Esophagus (tissue), 2 donors: ENCODE results near the gene SUPT3H. TPM values are rescaled to one million over a fixed set of nuclear protein-coding genes. Genes with fewer than 3 reads are reported as not detected.
"Not testable (repeated sequence)": the region's sequence is repeated elsewhere in the genome, so short reads cannot be mapped to it uniquely, and the experiment has no call there.

Experiments
- H3K27ac ChIP-seq, 2 donors: one replicate each; pipeline ENCODE4 v1.5.1; 2013; ENCODE audit warnings: low read depth in 2 of 2, mild to moderate bottlenecking in 2 of 2, inconsistent platforms in 1 of 2, low read length in 1 of 2, moderate library complexity in 1 of 2
- H3K27me3 ChIP-seq, 2 donors: one replicate each; pipeline ENCODE4 v1.6.1; 2013; ENCODE audit warnings: low read length in 2 of 2, control low read depth in 1 of 2, mild to moderate bottlenecking in 1 of 2; ENCODE audit not compliant: insufficient read depth in 2 of 2, control insufficient read depth in 1 of 2
- H3K36me3 ChIP-seq, 2 donors: one replicate each; pipeline ENCODE4 v1.6.1; 2013; ENCODE audit warnings: low read length in 1 of 2; ENCODE audit not compliant: control insufficient read depth in 2 of 2, insufficient read depth in 2 of 2
- H3K4me1 ChIP-seq, 2 donors: one replicate each; pipeline ENCODE4 v1.6.1; 2013; ENCODE audit warnings: low read length in 1 of 2; ENCODE audit not compliant: control insufficient read depth in 2 of 2, insufficient read depth in 2 of 2
- H3K4me3 ChIP-seq, 2 donors: one replicate each; pipeline ENCODE4 v1.5.1; 2013; ENCODE audit warnings: low read length in 2 of 2, mild to moderate bottlenecking in 2 of 2, low read depth in 1 of 2, moderate library complexity in 1 of 2
- H3K9me3 ChIP-seq, 2 donors: one replicate each; pipeline ENCODE4 v1.6.1; 2013; ENCODE audit warnings: mild to moderate bottlenecking in 2 of 2, low read depth in 1 of 2, low read length in 1 of 2, moderate library complexity in 1 of 2; ENCODE audit not compliant: control insufficient read depth in 2 of 2, insufficient read depth in 1 of 2
- WGBS, 2 donors: extraction: QIAGEN DNeasy Blood & Tissue Kit; methylation state at CpG; one replicate each; pipeline ENCODE4 v1.1.7; 2013; 5-methylcytosine and 5-hydroxymethylcytosine counted together
- polyA plus RNA-seq, 2 donors: library from polyadenylated mRNA; stranded (reverse); fragments of 200-250 nt; gene quantifications; one replicate each; pipeline ENCODE4 v1.2.3, GENCODE V29; 2013
- donor health status: healthy with polysubstance abuse.
- donor health status: Bipolar disorder and iron deficiency.

The SUPT3H gene
- polyA plus RNA-seq, 2 donors, result 2.8 to 3.6 TPM

DNA sequence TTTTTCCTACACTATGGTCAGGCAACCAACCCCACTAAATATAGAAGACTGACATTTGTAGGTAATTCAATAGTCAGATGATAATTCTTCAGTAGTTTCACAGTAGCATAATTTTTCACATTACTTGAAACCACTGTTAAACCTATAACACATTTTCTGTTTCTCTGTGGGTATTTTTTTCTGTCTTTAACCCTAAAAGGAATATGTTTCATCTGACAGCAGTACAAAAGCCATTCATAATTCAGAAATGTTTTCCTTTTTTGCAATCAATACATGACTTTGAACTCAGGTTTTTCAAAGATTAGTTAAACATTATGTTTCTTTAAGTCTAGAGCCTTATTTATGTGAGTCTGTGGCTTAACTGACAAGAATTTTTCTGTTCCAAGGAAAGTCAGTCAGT is 178.2 kb downstream of the SUPT3H start:
- H3K9me3 ChIP-seq, result no peaks in the 10 kb centered on the region
- no peaks in the 10 kb centered on the region for H3K27me3 ChIP-seq
- H3K4me1 ChIP-seq, result no peaks in the 10 kb centered on the region
- H3K4me3 ChIP-seq, result no peak overlapping the region
- H3K36me3 ChIP-seq, result no peaks in the 10 kb centered on the region
- no peak overlapping the region for H3K27ac ChIP-seq

DNA sequence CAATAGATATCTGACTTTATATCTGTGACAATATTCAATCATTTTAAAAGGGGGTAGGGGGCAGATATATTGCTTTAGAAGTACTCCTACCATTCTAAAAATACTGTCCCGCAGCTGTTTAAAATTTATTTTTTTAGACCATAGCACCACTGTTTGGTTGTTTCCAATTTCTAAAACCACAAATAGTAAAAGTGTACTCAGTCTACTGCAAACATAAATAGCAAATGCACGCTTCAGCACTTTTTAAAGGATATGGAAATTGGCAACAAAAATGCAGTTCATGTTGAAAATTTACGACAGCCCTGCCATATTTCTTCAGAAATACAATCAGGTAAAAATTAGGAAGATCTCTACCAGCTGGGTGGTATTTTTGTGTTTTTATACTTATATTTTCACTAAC is 181.6 kb downstream of the SUPT3H start:
- Histone ChIP-seq H3K27ac (no peak overlapping the region), H3K4me3 (no peak overlapping the region), H3K36me3 (no peaks in the 10 kb centered on the region), H3K4me1 (no peaks in the 10 kb centered on the region), H3K27me3 (no peaks in the 10 kb centered on the region), H3K9me3 (no peaks in the 10 kb centered on the region)
- 72 to 81% methylated on average over 3 of the region's 3 CpGs for WGBS, 2 donors

DNA sequence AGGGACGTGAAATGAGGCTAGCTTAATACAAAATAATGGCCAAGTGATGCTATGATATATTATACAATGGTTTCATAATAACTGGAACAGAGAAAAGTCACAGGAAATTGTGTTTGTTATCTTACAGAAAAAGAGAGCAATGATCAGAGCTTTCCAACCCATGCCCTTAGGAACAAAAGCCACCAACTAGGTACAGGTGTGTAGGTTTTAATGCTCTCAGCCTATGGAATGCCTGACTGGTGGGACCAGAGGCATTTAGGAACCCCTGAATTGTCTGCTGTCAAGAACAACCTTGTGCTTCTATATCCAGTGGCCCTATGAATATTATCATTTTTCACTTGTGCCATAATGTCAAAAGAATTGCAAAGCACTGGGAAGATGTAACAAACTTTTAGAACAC is 182.6 kb downstream of the SUPT3H start:
- WGBS, 2 donors, result 81 to 97% methylated on average over 1 of the region's 1 CpG
- Histone ChIP-seq H3K4me3 (no peak overlapping the region), H3K27me3 (no peaks in the 10 kb centered on the region), H3K27ac (no peak overlapping the region), H3K9me3 (no peaks in the 10 kb centered on the region), H3K36me3 (no peaks in the 10 kb centered on the region), H3K4me1 (no peaks in the 10 kb centered on the region)

DNA sequence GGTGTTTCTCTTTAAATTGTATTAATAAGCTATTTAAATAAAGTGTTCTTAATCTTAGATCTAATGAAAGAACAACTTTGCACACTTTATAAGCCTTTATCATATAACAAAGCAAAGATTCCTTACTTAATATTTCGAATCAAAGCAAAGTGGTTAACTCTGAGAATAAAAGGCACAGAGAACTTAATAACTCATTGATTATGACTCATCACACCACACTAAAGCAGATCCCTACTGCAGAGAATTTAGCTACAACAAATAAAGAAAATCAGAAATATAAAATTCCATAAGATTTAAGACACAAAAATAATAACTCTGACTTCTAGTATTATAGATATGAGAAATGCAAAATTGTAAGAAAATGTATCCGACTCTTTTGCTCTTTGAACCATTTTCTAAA is 185.2 kb downstream of the SUPT3H start:
- Histone ChIP-seq H3K27me3 (no peaks in the 10 kb centered on the region), H3K27ac (no peak overlapping the region), H3K36me3 (no peaks in the 10 kb centered on the region), H3K4me1 (no peaks in the 10 kb centered on the region), H3K9me3 (no peaks in the 10 kb centered on the region), H3K4me3 (no peak overlapping the region)
- 75 to 80% methylated on average over 2 of the region's 2 CpGs for WGBS, 2 donors

DNA sequence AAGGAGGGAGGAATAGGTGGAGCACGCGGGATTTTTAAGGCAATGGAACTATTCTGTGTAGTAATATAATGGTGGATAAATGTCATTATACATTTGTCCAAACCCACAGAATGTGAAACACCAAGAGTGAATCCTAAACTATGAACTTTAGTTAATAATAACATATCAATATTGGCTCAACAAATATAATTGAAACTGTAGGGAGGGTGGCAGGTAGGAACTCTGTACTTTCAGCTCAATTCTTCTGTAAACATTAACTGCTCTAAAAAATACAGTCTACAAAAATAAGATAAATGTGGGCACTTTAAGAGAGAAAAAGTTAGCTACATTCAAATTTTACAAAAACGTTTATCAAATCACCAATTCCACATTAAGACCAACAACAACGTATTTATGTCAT is 186.3 kb downstream of the SUPT3H start:
- Histone ChIP-seq H3K4me1 (no peaks in the 10 kb centered on the region), H3K4me3 (no peak overlapping the region), H3K27ac (no peak overlapping the region), H3K27me3 (no peaks in the 10 kb centered on the region), H3K36me3 (no peaks in the 10 kb centered on the region), H3K9me3 (no peaks in the 10 kb centered on the region)
- WGBS, 2 donors, result 65 to 76% methylated on average over 4 of the region's 4 CpGs

DNA sequence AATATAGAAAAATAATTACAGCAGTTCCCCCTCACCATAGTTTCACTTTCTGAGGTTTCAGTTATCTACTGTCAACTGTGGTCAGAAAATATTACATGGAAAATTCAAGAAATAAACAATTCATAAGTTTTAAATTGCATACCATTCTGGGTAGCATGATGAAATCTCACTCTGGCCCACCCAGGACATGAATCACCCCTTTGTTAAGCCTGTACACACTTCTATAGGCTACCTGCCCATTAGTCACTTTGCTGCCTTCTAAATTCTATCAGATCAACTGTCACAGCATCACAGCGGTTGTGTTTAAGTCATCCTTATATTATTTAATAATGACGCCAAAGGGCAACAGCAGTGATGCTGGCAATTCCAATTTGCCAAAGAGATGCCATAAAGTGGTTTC is 189.9 kb downstream of the SUPT3H start:
- Histone ChIP-seq H3K4me3 (no peak overlapping the region), H3K4me1 (no peaks in the 10 kb centered on the region), H3K27ac (no peak overlapping the region), H3K27me3 (no peaks in the 10 kb centered on the region), H3K9me3 (no peaks in the 10 kb centered on the region), H3K36me3 (no peaks in the 10 kb centered on the region)
- 88 to 94% methylated on average over 2 of the region's 2 CpGs for WGBS, 2 donors

DNA sequence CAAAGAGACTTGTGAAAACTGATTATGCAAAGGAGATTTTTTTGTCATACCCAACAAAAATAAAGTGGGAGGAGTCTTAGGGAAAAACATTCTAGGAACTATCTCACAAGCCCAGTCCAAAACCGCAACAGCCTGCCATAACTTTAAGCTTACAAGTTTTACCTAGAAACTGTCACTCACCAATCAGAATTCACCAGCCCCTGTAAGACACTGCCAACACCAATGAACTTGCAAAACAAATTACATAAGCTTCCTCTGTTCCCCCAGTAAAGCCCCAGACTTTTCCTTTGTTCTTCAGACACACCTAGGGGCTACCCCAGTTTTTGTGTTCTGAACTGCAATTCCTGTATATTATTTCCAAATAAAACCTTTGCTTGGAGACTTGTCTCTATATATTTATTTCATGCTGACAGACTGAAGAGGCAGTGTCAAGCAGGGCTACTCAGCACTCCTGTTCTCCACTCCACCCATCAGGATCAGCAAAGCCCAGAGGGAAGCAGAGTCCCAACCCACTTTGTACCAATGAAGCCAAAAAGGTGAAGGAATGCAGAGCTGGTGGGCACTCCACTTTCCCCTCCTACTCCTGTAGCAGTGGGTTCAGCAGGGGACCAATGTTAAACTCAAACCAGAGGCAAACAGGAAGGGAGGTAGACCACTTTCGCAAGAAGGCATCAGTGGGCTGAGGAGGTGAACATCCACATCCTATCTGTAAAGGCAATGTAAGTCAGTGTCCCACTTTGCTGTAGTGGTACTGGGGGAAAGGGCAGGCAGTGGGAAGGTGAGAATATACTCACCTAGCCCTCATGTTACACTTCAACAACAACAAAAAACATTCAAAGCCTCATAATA is 192.1 kb downstream of the SUPT3H start:
- Histone ChIP-seq H3K27me3 (no peaks in the 10 kb centered on the region), H3K4me3 (no peak overlapping the region), H3K4me1 (no peaks in the 10 kb centered on the region), H3K27ac (no peak overlapping the region), H3K9me3 (no peaks in the 10 kb centered on the region), H3K36me3 (no peaks in the 10 kb centered on the region)
- WGBS, 2 donors, result 87 to 88% methylated on average over 2 of the region's 2 CpGs

DNA sequence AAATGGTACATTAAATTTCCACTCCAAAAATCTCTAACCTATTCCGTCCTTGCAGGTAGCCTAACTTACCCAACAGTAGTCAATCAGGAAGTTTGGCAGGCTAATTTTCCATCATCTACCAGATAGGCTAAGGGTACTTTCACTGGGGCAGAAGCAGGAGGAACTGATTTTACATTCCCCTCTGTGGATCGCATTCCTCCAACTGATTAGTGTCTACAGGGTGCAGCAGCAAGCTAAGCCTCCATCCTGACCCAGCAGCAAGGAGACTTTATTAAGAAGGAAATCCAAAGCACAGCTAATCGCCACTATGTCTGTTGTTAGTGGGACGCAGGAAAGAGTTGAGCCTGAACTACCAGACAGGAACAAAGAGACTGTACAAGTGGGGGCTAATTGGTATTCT is 192.8 kb downstream of the SUPT3H start:
- no peaks in the 10 kb centered on the region for H3K9me3 ChIP-seq
- no peaks in the 10 kb centered on the region for H3K4me1 ChIP-seq
- no peak overlapping the region for H3K4me3 ChIP-seq
- WGBS, 2 donors, result 90 to 94% methylated on average over 4 of the region's 4 CpGs
- H3K27ac ChIP-seq, result no peak overlapping the region
- no peaks in the 10 kb centered on the region for H3K27me3 ChIP-seq
- no peaks in the 10 kb centered on the region for H3K36me3 ChIP-seq

DNA sequence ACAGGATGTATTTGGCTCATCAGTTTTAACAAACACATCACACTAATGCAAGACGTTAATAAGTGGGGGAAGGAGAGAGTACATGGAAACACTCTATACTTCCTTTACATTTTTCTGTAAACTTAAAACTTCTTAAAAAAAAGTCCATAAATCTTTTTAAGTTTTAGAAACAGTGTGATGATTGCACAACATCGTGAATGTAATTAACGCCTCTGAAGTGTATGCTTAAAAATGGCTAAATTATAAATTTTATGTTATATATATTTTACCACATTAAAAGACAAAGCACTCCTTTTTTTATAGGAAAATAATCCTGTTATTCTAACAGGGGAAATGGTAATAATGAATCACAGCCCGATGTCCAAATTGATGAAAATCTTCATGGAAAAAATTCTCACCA is 193.7 kb downstream of the SUPT3H start:
- WGBS, 2 donors, result 86 to 88% methylated on average over 4 of the region's 4 CpGs
- no peak overlapping the region for H3K4me3 ChIP-seq

DNA sequence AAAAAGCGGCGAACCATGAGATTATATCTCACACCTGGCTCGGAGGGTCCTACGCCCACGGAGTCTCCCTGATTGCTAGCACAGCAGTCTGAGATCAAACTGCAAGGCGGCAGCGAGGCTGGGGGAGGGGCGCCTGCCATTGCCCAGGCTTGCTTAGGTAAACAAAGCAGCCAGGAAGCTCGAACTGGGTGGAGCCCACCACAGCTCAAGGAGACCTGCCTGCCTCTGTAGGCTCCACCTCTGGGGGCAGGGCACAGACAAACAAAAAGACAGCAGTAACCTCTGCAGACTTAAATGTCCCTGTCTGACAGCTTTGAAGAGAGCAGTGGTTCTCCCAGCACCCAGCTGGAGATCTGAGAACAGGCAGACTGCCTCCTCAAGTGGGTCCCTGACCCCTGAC is 201.4 kb downstream of the SUPT3H start:
- H3K27me3 ChIP-seq, H3K9me3 ChIP-seq, H3K36me3 ChIP-seq, H3K4me3 ChIP-seq, H3K4me1 ChIP-seq, H3K27ac ChIP-seq: not testable (repeated sequence)
- 73% methylated on average over 6 of the region's 9 CpGs for WGBS, 2 donors

More for the DNA sequence above, 193.7 kb downstream of the SUPT3H start:
- Histone ChIP-seq H3K4me1 (no peaks in the 10 kb centered on the region), H3K36me3 (no peaks in the 10 kb centered on the region), H3K27me3 (no peaks in the 10 kb centered on the region), H3K27ac (no peak overlapping the region), H3K9me3 (no peaks in the 10 kb centered on the region)
